ENCODE results near the gene FAF2. TPM values are rescaled to one million over a fixed set of nuclear protein-coding genes. Genes with fewer than 3 reads are reported as not detected.
"Not testable (repeated sequence)": the region's sequence is repeated elsewhere in the genome, so short reads cannot be mapped to it uniquely, and the experiment has no call there.

The FAF2 gene
- total RNA-seq, 2 experiments from 2014 or later, result 41.7 to 42.9 TPM

DNA sequence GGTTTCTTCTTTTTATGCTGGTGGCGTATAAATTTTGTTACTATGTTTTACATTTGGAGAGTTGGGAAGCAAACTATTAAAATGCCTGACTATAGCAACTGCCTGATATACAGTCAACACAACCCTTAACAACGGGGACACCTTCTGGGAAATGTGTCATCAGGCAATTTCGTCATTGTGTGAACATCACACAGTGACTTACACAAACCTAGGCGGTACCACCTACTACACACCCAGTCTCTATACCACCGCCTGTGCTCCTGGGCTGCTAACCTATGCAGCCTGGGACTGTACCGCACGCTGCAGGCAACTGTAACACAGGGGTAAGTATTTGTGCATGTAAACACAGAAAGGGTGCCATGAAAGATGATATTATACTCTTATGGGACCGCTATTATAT lies 99.6 kb downstream of the FAF2 start:
- POLR2A ChIA-PET, result interaction anchor here (1.0 kb wide), 1 partner anchor 14 kb away, joined by 3 read pairs; no protein-coding TSS in a partner anchor
- CTCF ChIA-PET, result no interaction called here

DNA sequence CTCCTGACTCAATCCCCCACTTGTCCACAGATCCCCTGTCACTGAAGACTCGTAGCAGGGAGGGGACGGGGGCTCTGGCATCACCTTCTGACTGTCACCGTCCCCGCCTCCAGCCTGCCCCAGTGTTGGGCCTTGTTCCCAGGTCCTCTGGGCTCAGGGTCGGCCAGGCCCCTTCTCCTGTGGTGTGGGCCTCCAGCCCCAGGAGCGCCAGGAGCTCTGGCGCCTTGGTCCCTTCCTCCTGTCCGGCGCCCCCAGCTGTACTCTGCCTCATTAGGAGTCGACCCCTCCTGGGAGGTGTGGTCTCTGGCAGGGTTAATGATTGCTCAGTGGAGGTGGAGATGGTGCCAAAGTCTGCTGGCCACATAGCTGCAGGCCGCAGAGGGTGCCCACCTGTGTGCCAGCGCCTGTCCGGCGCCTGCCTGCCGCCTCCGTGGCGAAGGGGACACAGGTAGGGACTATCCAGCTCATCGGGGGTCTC lies 100.8 kb downstream of the FAF2 start, which contains the start of gene CDHR2:
Gene CDHR2 (plus strand): TSS at position 376 of the 478 bp plus-strand sequence. CDS start 16,011 bp downstream, outside the sequence.
- ChIA-PET POLR2A (interaction anchor here (1.7 kb wide), 1 partner anchor 12 kb away, joined by 4 read pairs; the partner anchor contains the start of gene RNF44), CTCF (no interaction called here)

DNA sequence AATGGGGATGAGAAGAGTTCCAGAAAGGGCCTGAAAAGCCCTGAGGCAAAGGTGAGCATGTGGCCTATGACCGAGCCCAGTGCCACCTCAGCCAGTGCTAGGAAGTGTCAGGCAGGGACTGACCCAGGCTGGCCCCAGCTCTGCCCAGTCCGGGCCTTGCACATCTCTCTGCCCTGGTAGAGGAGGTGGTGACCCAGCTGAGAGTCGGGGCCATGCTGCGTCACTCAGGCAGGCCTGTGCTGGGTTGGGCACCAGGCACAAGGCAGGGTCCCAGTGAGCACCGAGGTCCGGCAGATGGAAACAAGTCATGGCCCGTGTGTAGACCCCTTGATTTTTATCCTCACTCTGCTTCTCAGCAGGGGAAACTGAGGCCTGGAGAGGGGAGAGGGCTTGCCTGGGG lies 101.7 kb downstream of the FAF2 start:
- CTCF ChIA-PET, result no interaction called here
- POLR2A ChIA-PET, result interaction anchor here (1.7 kb wide), 1 partner anchor 12 kb away, joined by 4 read pairs; the partner anchor contains the start of gene RNF44

- POLR2A ChIA-PET, result interaction anchor here (1.7 kb wide), 1 partner anchor 13 kb away, joined by 4 read pairs; the partner anchor contains the start of gene RNF44
- CTCF ChIA-PET, result no interaction called here
These were observed 102.2 kb downstream of the FAF2 start for GRCh38 chr5:176550275-176550831.

DNA sequence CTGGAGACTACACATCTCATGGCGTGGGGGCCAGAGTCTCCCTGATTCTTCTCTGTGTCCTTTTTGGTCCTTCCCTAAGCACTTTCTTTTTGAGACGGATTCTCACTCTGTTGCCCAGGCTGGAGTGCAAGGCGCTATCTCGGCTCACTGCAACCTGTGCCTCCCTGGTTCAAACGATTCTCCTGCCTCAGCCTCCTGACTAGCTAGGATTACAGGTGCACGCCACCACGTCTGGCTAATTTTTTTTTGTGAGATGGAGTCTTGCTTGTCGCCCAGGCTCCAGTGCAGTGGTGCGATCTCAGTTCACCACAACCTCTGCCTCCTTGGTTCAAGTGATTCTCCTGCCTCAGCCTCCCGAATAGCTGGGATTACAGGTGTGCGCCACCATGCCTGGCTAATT lies 102.8 kb downstream of the FAF2 start:
- POLR2A ChIA-PET, result interaction anchor here (1.7 kb wide), 1 partner anchor 13 kb away, joined by 4 read pairs; the partner anchor contains the start of gene RNF44
- CTCF ChIA-PET, result not testable (repeated sequence)

DNA sequence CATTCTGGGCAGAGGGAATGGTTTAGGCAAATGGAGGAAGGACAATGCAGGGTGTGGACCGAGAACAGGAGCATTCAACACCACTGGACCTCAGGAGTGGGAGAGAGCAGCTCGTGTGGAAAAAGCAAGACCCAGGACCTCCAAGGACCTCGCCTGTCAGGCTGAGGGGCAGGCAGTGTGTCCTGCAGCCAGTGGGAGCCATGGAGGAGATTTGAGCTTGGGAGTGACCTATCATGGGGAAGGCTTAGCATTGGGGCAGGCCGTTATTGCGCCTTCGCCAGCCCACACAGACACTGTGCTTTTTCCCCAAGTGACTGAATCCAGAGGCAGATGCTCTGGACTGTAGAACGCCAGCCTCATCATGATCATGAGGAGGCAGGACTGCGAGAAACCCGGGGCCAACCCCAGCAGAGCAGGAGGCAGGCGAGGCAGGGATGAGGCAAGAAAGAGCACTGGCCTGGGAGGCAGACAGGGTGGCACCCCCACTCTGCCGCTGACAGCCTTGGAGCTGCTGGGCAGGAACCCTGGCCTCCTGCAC lies 104.2 kb downstream of the FAF2 start:
- POLR2A ChIA-PET, result interaction anchor here (1.1 kb wide), 1 partner anchor 8 kb away, joined by 4 read pairs; no protein-coding TSS in a partner anchor
- CTCF ChIA-PET, result interaction anchor here (1.6 kb wide), 1 partner anchor 10 kb away, joined by 4 read pairs; no protein-coding TSS in a partner anchor

DNA sequence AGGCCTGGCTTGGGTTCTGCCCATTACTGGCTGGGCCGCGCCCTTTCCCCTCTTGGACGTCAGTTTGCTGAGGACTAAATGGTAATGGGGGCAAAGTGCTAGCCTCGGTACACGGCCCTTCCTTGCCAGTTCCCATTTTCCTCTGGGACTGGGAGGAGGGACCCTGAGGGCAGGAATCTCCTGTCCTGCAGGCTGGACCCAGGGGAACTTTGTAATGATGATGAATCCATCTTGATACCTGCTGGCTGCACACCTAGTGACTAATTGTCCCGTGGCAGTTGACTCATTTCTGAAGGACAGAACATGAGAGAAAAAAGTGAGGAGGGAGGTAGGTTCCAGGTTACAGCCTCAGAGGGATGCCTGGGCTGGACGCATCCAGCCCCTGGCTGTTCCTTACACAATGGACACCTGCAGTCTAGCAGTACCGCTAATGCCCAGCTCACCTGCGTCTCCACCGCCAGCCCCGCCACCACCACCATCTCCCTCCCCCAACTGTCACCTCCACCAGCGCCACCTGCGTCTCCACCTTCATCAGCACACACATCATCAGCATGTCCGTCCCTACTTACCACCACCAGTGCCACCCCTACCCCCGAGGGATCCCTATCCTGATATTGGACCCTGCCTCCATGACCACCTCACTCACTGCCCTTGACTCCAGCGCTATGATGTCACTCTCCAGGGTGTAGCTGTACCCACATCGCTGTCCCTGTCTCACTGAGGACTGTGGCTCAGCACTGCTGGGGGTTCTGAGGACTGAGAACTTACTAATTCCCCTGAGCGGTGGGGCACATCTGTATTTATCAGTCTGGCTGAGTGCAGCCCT lies 105.3 kb downstream of the FAF2 start:
- ChIA-PET CTCF (interaction anchor here (1.0 to 1.6 kb wide), 2 partner anchors 10 to 11 kb away, joined by 4 read pairs; no protein-coding TSS in a partner anchor), POLR2A (interaction anchor here (1.9 kb wide), 1 partner anchor 10 kb away, joined by 8 read pairs; no protein-coding TSS in a partner anchor)

DNA sequence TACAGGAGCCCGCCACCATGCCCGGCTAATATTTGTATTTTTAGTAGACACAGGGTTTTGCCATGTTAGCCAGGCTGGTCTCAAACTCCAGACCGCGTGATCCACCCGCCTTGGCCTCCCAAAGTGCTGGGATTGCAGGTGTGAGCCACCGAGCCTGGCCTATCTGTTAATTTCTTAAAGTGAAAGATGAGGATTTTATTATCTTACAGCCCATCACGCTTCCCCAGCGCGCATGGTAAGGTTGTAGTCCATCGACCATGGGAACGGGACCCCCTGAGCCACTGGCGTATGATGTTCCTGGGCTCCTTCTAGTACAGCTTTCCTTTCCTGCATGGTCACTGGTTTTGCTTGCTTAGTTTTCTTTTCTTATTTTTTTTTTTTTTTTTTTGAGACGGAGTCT lies 109.7 kb downstream of the FAF2 start:
- CTCF ChIA-PET, result interaction anchor here (1.8 kb wide), 1 partner anchor 14 kb away, joined by 6 read pairs; no protein-coding TSS in a partner anchor
- POLR2A ChIA-PET, result no interaction called here

Other genes with a start within 250 kb of the FAF2 start
- gene SIMC1, start 210.0 kb upstream of the FAF2 start, total RNA-seq, result 10 to 100 TPM; 22.5 to 24.5 TPM
- gene KIAA1191, start 86.6 kb upstream of the FAF2 start, total RNA-seq, result 10 to 100 TPM; 39.1 to 39.4 TPM
- gene ARL10, start 82.9 kb upstream of the FAF2 start, total RNA-seq, result 10 to 100 TPM; 15.9 to 16.7 TPM
- gene NOP16, start 59.8 kb upstream of the FAF2 start, total RNA-seq, result 100 to 1,000 TPM; 151 to 163 TPM
- 10 to 100 TPM; 91.5 to 93.6 TPM for gene HIGD2A, start 59.6 kb upstream of the FAF2 start, total RNA-seq
- gene CLTB, start 31.8 kb upstream of the FAF2 start, total RNA-seq, result 10 to 100 TPM; 61.6 to 67.5 TPM
- 10 to 100 TPM; 47.2 to 50.5 TPM for gene RNF44, start 89.0 kb downstream of the FAF2 start, total RNA-seq
- gene CDHR2, start 101.0 kb downstream of the FAF2 start, total RNA-seq, result under 1 TPM; 0.06 to 0.50 TPM
- gene GPRIN1, start 161.8 kb downstream of the FAF2 start, total RNA-seq, result 1 to 10 TPM; 2.7 to 3.0 TPM
- not detected for gene SNCB, start 182.1 kb downstream of the FAF2 start, total RNA-seq
- not detected for gene EIF4E1B, start 182.3 kb downstream of the FAF2 start, total RNA-seq
- gene TSPAN17, start 199.1 kb downstream of the FAF2 start, total RNA-seq, result 10 to 100 TPM; 36.6 to 37.9 TPM